Thoracic aorta (tissue), 2 donors: ENCODE measurements around the gene EMSY. TPM values are rescaled to one million over a fixed set of nuclear protein-coding genes. Genes with fewer than 3 reads are reported as not detected.

Source experiments
- ATAC-seq: fragments of 150-250 bp; one replicate; pipeline ENCODE4 v1.8.0; 2017; ENCODE audit warnings: low read depth; ENCODE audit not compliant: insufficient number of reproducible peaks, low FRiP score
- DNase-seq: peaks from one replicate; pipeline ENCODE4 v3.0.0-alpha.2; 2020; ENCODE audit warnings: low spot score
- H3K27ac ChIP-seq, 2 donors: fragments of 200-600 bp; sonication (generic); 1 replicate in 1 of 2; 2 replicates in 1 of 2; pipeline ENCODE4 v1.5.1; 2016; ENCODE audit warnings: mild to moderate bottlenecking in 2 of 2, moderate library complexity in 2 of 2
- H3K27me3 ChIP-seq: fragments of 200-600 bp; sonication (generic); replicated peaks from 2 replicates; pipeline ENCODE4 v1.6.0; 2016; ENCODE audit warnings: mild to moderate bottlenecking; ENCODE audit not compliant: insufficient read depth
- H3K36me3 ChIP-seq: fragments of 200-600 bp; sonication (generic); one replicate; pipeline ENCODE4 v1.5.1; 2016
- H3K4me1 ChIP-seq, 2 donors: fragments of 200-600 bp; sonication (generic); 1 replicate in 1 of 2; 2 replicates in 1 of 2; pipeline versions ENCODE4 v1.5.1 to v1.6.0; 2016; ENCODE audit warnings: low read depth in 2 of 2, mild to moderate bottlenecking in 1 of 2; ENCODE audit not compliant: control insufficient read depth in 1 of 2
- H3K4me3 ChIP-seq: fragments of 200-600 bp; sonication (generic); 2 replicates; pipeline ENCODE4 v1.5.1; 2016; ENCODE audit warnings: mild to moderate bottlenecking
- H3K9me3 ChIP-seq: fragments of 200-600 bp; sonication (generic); 2 replicates; pipeline ENCODE4 v1.5.1; 2016
- CTCF ChIP-seq: fragments of 200-600 bp; sonication (generic); IDR thresholded peaks from one replicate; pipeline ENCODE4 v1.5.1; 2019; ENCODE audit warnings: antibody characterized with exemption
- total RNA-seq, 2 donors: library from RNA; depleted of rRNA; stranded (reverse); fragments of >200 nt; gene quantifications; one replicate each; pipeline versions ENCODE4 v1.1.0 to v1.2.3, GENCODE V29; 2016

The EMSY gene
- total RNA-seq, 2 donors from 2014 or later = 53.5 to 73.2 TPM

GRCh38 chr11:76406359-76406758, 38.5 kb upstream of the EMSY start:
- H3K4me3 ChIP-seq = no peak overlapping the region
- no peaks in the 10 kb centered on the region for H3K9me3 ChIP-seq
- no peak for ATAC-seq
- DNase-seq = no peak
- H3K36me3 ChIP-seq = no peaks in the 10 kb centered on the region
- H3K27me3 ChIP-seq = no peaks in the 10 kb centered on the region
- no peak overlapping the region for H3K27ac ChIP-seq
- no peak for TF ChIP-seq CTCF
- no peaks in the 10 kb centered on the region for H3K4me1 ChIP-seq

GRCh38 chr11:76408171-76408965, 36.5 kb upstream of the EMSY start:
- ATAC-seq = no peak
- H3K9me3 ChIP-seq = no peaks in the 10 kb centered on the region
- no peaks in the 10 kb centered on the region for H3K36me3 ChIP-seq
- DNase-seq = no peak
- H3K27me3 ChIP-seq = no peaks in the 10 kb centered on the region
- no peak for TF ChIP-seq CTCF
- H3K27ac ChIP-seq = no peak overlapping the region
- no peak overlapping the region for H3K4me3 ChIP-seq
- H3K4me1 ChIP-seq = no peaks in the 10 kb centered on the region

GRCh38 chr11:76410851-76411357, 33.9 kb upstream of the EMSY start:
- no peaks in the 10 kb centered on the region for H3K36me3 ChIP-seq
- ATAC-seq (no peak), DNase-seq (no peak)
- no peaks in the 10 kb centered on the region for H3K27me3 ChIP-seq
- H3K27ac ChIP-seq = no peak overlapping the region
- no peaks in the 10 kb centered on the region for H3K9me3 ChIP-seq
- TF ChIP-seq CTCF = no peak
- no peaks in the 10 kb centered on the region for H3K4me1 ChIP-seq
- H3K4me3 ChIP-seq = no peak overlapping the region

GRCh38 chr11:76415073-76415472, 29.7 kb upstream of the EMSY start:
- Histone ChIP-seq H3K27ac (no peak overlapping the region), H3K9me3 (no peaks in the 10 kb centered on the region), H3K27me3 (no peaks in the 10 kb centered on the region), H3K4me1 (no peaks in the 10 kb centered on the region), H3K36me3 (no peaks in the 10 kb centered on the region), H3K4me3 (no peak overlapping the region)
- TF ChIP-seq CTCF = no peak
- no peak for DNase-seq
- ATAC-seq = no peak

GRCh38 chr11:76419896-76420295, 24.9 kb upstream of the EMSY start:
- TF ChIP-seq CTCF = no peak
- no peak for DNase-seq
- Histone ChIP-seq H3K9me3 (no peaks in the 10 kb centered on the region), H3K27me3 (no peaks in the 10 kb centered on the region), H3K4me3 (no peak overlapping the region), H3K36me3 (no peaks in the 10 kb centered on the region), H3K4me1 (no peaks in the 10 kb centered on the region), H3K27ac (no peak overlapping the region)
- no peak for ATAC-seq
